Activated CD8-positive, alpha-beta memory T cell treated with anti-CD3 and anti-CD28 coated beads for 48 hours (primary cell): ENCODE results near the gene IRAK4.
"Not testable (repeated sequence)": the region's sequence is repeated elsewhere in the genome, so short reads cannot be mapped to it uniquely, and the experiment has no call there.

Experiments
- DNase-seq, 3 experiments: peaks; one replicate each; pipeline ENCODE4 v3.0.0-alpha.2; 2020; ENCODE audit warnings: low read depth in 2 of 3, low spot score in 2 of 3

IRAK4 gene

DNA sequence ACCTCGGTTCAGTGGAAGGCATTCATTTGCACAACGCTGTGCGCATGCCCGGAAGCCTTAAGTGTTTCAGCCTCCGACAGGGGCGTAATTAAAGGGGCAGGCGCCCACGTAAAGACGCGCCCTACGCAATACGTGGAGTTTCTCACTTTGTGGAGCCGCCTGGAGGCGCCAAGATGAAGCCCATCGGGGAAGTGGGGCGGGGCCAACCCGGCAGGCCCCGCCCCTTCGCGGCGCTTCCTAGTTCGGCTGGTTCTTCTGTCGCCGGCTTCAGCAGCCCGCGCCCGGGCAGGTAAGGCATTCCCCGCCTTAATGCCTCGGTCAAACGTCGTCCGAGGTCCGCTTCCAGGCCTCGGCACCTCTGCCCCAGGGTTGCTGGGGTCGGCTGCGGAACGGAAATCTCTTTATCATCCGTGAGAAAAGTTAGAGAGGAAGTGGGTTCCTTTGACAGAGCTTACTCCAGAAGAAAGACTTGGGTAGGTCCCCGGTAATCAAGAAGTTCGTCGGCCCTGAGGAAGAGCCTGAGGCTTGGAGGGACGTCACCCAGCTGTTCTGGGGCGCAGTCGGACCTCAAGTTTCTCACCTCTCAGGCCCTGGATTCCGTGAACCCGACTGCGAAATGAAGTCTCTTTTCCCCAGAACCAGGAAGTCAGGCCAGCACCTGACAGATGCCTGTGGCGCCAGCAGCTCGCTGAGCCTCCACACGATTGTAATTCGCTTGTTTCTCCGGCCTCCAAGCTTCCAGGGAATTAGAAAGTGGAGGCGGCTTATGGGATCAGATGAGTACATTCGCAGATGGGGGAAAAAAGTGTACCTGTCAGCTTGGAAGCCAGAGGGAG, at the start of gene IRAK4, which contains the start of gene PUS7L:
IRAK4 (plus strand) TSS at position 224 of the 836 bp plus-strand sequence. CDS start 9,161 bp downstream, outside the sequence.
PUS7L (minus strand) TSS at position 63 of the 836 bp plus-strand sequence. CDS start 3,545 bp downstream, outside the sequence.
- peak; percentile 69 to 85 (median 84) for DNase-seq

DNA sequence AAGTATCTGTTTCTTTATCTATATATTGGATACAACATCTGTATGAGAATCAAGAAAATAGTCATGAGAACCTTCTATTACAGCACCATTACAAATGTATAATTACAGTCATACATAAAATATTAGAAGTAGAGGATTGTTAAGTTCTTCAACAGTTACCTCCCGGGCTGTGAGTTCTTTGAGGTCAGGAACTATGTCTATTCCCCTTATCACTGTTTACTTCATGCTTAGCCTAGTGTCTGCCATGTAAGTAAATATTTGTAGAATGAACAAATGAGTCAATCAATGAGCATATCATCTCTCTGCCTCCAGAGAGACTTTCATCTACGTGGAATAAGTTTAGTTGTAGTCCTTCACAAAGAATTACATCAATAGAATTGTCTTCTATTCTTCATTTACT, 47.4 kb upstream of the IRAK4 start:
- DNase-seq, result no peak

DNA sequence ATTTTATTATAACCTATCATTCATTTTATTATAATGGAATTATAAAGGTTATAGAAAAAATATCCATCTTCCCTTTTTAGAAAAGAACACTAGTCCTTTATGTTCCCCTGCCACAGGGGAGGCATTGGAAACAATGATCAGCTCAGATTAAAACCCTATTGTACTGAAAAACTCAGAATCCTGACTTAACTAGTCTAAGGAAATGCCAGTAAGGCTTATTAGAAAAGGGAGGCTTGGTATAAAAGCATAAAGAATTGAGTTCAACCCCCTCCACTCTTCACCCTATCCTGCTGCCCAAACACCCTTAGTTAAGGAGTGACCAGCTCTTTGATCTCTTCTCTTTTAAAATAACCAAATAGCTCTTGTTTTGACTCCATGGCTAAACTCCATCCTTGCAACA, 36.1 kb upstream of the IRAK4 start:
- no peak for DNase-seq

DNA sequence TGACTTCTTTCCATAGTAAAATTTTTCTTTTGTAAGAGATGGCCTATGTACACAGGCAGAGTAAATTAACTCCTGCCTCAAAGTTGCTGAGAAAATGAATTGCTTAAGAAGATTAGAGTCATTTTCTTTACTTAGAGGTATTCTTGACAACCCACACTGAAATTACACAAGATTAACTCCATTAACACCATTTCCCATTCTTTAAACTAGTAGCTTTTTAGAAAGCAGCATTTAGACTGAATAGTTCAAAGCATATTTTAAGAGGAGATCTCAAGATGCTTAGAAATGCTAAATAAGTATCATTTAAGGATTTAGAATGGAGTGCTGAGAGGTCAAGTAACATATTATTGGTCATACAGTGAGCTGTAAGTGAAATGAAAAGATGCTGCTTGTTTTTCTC, 35.6 kb upstream of the IRAK4 start:
- DNase-seq, result no peak

DNA sequence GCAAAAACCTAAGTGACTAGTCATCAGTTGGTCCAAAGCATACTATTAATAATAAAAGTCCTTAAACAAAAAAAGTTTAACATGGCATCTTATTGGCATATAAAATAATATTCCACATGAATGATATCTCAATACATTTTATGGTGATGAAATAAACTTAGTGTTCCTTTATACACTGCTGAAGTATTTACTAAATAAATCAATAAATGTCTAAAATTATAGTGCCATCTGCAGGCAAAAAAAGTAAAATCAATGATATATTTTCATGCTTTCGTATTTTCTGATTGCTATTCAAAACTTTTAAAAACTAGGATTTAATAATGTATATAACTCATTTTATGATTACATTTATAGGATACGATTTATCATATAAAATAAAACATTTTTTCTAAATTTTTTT, 30.6 kb upstream of the IRAK4 start:
- no peak for DNase-seq

DNA sequence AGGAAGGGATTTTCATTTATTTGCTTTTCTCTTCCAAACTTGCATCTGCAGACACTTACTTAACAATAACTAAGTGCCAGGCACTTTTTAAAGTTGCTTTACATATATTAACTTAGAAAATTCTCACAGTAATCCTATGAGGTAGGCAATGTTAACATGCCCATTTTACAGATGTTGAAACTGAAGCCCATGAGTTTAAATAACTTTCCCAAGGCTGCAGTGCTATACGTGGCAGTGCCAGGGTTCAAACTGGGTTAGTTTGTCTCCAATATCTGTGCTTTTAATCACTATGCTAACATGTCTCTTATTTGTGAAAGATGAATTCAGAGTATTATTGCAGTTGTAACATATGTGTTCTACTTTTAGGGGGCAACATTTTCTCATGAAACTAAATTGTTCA, 30.1 kb upstream of the IRAK4 start:
- DNase-seq, result no peak

DNA sequence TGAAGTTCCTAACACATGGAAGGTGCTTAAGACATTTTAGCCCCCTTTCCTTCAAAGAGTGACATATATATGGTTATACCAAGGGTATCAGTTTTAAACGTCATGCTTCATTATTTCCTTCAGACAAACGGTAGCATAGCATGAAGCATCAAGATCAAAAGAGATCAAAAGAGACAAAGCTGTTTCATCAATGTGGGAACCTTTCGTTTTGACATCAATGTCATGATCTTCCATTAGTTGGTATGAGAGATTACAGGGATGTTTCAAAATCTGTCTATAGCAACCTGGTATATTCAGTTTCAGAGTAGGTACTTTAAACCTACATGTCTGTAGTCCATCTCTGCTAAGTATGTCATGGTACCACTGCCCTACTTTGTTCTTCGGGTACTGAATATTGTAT, 28.5 kb upstream of the IRAK4 start:
- no peak for DNase-seq

DNA sequence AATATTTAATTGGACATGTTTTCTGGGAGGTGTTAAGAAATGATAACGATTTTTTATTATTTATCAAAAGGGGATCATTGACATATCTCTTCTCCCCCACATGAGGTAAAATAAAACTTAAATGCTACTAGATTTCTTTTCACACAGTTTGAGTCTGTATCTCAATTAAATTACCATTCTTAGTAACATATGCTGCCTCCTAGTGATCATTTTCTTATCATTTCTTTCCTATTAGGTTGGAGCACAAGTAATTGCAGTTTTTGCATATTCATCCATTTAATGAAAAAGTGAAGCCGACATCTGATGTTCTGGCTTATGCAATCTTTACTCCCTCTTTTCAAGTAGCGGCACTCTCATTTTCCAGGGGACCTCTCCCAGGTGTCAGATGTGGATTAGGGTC, 25.1 kb upstream of the IRAK4 start:
- no peak for DNase-seq

DNA sequence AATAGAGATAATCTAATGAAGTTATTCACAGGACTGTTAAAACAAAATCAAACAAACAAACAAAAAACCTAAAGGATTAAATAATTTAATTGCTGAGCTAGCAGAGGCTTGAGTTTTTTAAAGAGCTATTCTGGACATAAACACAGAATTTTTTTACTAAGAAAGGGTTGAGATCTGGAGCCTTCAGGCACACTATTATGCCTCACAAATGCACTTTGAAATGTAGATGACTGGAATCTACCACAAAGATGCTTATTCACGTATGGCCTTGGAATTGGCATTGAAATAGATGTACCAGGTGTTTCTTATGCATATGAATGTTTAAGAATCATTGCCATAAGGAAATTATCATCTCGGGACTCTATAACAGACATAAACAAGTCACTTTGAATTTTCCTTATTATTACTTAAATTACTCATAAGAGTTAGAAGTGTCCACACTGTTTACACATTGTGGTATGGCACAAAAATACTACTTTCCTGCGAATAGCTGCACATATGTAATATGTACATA, 21.8 kb upstream of the IRAK4 start:
- DNase-seq, result no peak

DNA sequence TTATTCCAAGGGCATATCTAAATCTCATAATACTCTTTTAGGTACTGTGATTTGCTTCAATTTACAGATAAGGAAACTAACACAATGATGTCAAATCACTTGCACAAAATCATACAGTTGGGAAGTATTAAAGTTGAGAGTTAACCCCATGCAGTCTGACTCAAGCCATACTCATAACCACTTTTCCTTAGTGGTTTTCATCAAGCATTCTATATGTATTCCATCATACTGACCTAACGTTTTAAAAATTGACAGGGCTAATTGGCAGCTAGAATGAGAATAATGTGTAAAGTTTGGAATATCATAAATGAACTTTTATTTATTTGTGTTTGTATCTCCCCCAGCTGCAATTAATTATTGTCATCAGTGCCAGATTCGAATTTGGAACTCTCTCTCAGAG, 21.1 kb upstream of the IRAK4 start:
- DNase-seq, result no peak

DNA sequence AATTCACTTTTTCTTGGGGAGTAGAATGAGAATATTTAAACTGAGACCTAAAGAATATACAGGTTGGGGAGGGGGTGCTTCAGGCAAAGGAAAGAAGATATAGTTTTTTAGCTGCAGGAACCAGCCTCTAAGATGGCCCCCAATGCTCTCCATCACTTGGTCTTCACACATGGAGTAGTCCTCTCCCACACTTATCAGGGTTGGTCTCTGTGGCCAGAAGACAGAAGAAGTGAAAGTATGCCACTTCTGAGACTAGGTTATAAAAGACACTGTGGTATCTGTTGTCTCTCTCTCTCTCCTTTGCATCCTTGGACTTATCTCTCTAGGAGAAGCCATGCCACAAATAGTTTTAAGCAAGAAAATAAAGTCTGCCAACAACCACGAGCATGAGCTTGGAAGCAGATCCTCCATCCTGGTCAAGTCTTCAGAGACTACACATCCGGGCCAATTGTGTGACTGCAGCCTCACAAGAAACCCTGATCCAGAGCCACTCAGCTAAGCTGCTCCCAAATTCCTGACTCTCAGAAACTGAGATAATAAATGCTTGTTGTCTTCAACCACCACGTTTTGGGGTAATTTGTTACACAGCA, 18.1 kb upstream of the IRAK4 start:
- DNase-seq, result no peak

DNA sequence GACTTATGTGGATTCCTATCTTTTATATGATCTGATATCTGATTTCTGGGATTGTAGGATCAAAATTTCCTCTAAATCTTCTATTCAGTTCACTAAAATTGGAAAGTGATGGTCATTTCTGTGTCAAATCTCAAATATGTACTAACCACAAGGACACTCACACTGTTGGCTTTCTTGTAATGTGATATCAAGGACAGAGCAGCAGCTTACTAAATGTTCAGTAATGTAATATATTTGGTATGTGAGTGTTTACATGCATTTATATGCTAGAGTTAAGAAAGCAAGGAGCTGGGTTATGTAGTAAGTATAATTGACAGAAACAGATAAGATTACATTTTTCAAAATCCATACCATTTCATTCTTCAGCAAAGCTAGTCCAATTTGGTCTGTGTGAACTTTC, 16.6 kb upstream of the IRAK4 start:
- DNase-seq, result no peak

DNA sequence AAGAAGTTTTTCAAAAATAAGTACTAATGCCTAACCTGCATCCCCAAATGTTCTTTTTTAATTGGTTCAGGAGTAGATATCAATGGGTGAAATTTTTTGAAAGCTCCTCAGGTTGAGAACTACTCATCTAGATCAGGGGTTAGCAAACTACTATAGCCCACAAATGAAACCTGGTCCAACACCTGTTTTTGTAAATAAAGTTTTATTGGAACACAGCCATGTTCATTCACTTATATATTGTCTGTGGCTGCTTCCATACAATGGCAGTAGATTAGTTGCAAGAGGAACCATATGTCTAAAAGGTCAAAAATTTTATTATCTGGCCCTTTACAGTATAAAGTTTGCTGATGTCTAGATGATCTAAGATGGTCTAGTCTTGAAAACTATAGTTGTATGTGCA, 13.9 kb upstream of the IRAK4 start:
- no peak for DNase-seq

DNA sequence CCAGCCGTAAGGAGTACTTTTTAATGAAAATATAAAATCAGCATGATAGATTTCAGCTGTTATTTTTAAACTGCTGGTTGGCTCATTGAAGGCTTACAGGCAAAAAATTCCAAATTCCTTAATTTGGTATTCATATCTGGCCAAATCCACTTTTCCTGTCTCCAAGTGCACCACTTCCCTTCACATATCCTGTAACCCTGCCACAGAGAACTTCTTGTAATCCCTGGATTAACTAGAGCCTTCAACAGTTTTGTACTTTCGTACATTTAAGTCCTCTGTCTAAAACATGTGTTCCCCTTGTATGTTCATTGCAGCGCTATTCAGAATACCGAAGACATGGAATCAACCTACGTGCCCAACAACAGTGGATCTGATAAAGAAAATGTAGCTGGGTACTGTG, 9.7 kb upstream of the IRAK4 start:
- DNase-seq, result no peak

DNA sequence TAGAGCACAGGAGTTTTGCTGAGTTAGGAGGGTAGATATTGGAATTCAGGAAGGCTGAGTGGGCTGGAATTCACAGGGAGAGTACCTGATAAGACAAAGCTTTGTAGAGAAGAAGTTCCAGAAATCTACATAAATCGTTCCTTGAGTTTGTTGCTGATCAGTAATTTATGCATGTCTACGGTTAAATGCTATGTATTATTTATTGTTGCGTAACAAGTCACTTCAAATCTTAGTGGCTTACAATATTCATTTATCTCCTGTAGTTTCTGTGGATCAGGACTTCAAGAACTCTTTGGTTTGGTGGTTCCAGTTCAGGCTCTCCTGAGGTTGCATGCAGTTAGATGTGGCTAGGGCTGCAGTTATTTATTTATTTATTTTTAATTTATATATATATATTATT, 7.9 kb upstream of the IRAK4 start:
- no peak for DNase-seq

DNA sequence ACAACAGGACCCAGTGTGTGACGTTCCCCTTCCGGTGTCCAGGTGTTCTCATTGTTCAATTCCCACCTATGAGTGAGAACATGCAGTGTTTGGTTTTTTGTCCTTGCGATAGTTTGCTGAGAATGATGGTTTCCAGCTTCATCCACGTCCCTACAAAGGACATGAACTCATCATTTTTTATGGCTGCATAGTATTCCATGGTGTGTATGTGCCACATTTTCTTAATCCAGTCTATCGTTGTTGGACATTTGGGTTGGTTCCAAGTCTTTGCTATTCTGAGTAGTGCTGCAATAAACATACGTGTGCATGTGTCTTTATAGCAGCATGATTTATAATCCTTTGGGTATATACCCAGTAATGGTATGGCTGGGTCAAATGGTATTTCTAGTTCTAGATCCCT, 7.4 kb upstream of the IRAK4 start:
- DNase-seq, result not testable (repeated sequence)

DNA sequence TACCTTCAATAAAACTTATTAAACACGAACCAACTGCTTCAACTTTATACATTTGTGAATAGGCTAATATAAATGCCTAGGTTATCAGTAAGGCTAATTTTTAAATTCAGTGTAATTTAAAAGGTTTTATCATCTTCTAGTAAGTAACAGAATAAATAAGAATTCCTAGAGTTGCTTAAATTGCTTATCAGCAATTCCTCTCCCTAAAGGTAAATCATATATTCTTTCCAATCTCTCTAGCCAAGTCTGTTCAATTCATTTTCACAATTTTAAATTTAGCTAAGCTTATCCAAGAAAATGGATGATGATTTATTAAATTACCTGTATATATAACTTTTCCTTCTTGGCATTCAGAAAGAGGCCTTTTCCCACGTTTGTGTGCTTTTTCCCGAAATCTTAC, 4.7 kb upstream of the IRAK4 start:
- no peak for DNase-seq

DNA sequence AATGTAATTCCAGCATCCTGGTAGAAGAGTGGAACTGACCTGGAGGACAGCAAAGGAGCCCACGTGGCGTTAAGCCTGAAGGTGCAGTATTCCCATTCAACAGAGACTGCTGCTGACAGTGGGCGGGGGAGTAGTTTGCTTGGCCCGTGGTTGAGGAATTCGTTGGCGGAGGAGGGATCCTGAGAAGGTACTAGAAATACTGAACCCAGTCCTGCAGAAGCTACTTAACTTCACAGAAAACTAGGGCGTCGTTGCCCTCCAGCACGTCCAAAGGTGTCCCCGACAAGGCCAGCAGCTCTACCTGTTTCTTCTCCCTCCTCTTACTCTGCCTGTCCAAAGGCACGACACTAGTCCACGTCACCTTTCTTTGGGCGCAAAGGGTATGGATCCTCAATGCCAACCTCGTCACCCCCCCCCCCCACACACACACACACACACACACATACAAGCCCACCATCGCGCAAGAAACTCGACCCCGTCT, 464 bp upstream of the IRAK4 start:
- DNase-seq, result peak in 2 of 3 experiments; percentile 1 to 2

DNA sequence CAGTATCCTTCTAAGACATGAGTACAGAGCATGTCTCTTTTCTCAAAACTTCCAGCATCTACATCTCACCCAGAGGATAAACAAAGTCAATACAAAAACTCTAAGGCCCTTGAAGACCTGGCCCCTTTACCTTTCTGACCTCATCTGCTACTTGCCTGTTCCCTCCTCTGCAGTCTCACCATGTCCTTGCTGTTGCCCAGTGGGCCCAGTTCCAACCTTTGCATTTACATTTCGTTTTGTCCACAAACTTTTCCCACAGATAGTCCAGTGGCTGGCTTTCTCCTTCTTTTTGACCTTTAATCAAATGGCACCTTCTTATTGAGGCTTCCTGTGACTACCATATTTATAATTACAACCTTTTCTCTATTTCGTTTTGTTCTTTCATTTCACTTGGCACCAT, 1.6 kb downstream of the IRAK4 start:
- no peak for DNase-seq

DNA sequence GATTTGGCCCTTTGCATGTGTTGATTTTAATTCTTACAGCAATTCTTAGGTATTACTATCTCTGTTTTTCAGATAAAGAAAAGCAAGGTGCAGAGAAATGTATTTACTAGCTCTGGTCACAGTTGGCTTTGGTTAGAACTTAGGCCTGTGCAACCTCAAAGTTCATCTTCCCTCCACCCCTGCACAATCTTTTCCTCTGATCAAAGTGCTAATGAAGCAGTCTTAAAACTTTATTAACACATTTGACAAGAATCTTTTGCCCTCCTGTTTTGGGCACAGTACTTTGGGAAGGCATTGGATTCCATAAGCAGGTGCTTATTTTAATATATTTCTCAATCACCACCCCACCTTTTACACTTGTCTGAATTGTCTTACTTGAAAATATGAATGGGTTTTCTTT, 2.7 kb downstream of the IRAK4 start:
- DNase-seq, result no peak

DNA sequence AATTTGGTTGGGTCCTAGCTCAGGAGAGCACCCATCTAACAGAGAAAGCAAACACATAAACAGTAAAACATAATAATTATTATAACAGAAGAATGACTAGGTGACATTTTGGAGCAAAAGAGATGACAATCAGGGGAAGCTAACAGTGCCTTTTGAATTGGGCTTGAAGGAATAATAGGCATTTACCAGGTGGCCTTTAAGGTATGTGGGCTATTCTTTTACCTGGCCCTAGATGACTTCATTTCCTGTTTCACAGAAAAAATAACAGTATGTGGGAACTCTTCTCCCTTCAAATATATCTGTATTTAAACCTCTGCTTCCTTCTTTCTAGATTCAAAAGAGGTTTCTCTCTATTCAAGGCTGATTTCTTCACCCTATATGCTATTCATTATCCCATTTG, 3.8 kb downstream of the IRAK4 start:
- DNase-seq, result no peak

DNA sequence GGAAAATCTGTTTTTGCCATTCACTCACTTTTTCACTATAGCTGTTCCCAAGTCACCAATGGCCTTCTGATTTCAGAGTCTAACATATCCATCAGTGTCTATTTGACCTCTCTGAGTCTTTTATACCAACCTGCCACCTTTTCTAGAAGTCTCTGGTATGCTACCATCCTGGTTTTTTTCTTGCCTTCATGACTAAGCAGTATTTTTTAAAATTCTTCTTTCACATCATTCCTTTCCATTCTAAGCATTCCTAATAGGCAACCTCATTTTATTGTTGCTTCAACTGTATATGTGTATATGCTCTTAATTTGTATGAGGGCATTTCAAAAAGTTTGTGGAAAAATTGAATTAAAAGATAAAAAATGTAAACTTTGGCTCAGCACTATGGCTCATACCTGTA, 5.0 kb downstream of the IRAK4 start:
- DNase-seq, result no peak
